GM23248 (cell line): Measurements from ENCODE around the gene B4GALT3. TPM values are rescaled to one million over a fixed set of nuclear protein-coding genes. Genes with fewer than 3 reads are reported as not detected.
A peak's percentile ranks its signal among the peaks of the same experiment; 100 is the strongest.

Source experiments
- DNase-seq: peaks from one replicate; pipeline ENCODE4 v3.0.0-alpha.2; 2015
- H2AFZ ChIP-seq: fragments of 200-600 bp; sonication (generic); 2 replicates; pipeline ENCODE4 v1.6.1; 2016; ENCODE audit warnings: antibody characterized with exemption
- H3F3A ChIP-seq: fragments of 200-600 bp; sonication (generic); 2 replicates; pipeline ENCODE4 v1.6.1; 2016; ENCODE audit warnings: mild to moderate bottlenecking, antibody characterized with exemption, mixed run types; ENCODE audit not compliant: insufficient read depth
- H3K27ac ChIP-seq: fragments of 200-600 bp; sonication (generic); 2 replicates; pipeline ENCODE4 v1.5.1; 2016; ENCODE audit warnings: mild to moderate bottlenecking
- H3K27me3 ChIP-seq: fragments of 200-600 bp; sonication (generic); replicated peaks from 2 replicates; pipeline ENCODE4 v1.6.1; 2016; ENCODE audit warnings: mild to moderate bottlenecking; ENCODE audit not compliant: insufficient read depth
- H3K36me3 ChIP-seq: fragments of 200-600 bp; sonication (generic); 2 replicates; pipeline ENCODE4 v1.6.1; 2016; ENCODE audit warnings: low read depth, mild to moderate bottlenecking
- H3K4me1 ChIP-seq: fragments of 200-600 bp; sonication (generic); 2 replicates; pipeline ENCODE4 v1.6.1; 2016; ENCODE audit warnings: mild to moderate bottlenecking; ENCODE audit not compliant: insufficient read depth
- H3K4me2 ChIP-seq: fragments of 200-600 bp; sonication (generic); one replicate; pipeline ENCODE4 v1.6.1; 2016; ENCODE audit warnings: mild to moderate bottlenecking; ENCODE audit not compliant: unreplicated experiment
- H3K4me3 ChIP-seq: fragments of 200-600 bp; sonication (generic); 2 replicates; pipeline ENCODE4 v1.5.1; 2016; ENCODE audit warnings: mild to moderate bottlenecking
- H3K79me2 ChIP-seq: fragments of 200-600 bp; sonication (generic); 2 replicates; pipeline ENCODE4 v1.6.1; 2016; ENCODE audit warnings: mild to moderate bottlenecking; ENCODE audit not compliant: insufficient read depth
- H3K9ac ChIP-seq: fragments of 200-600 bp; sonication (generic); 2 replicates; pipeline ENCODE4 v1.6.1; 2016; ENCODE audit warnings: mild to moderate bottlenecking
- H3K9me2 ChIP-seq: fragments of 200-600 bp; sonication (generic); 2 replicates; pipeline ENCODE4 v1.6.1; 2016; ENCODE audit warnings: mixed run types, mild to moderate bottlenecking, moderate library complexity; ENCODE audit not compliant: insufficient read depth
- H3K9me3 ChIP-seq: fragments of 200-600 bp; sonication (generic); one replicate; pipeline ENCODE4 v1.6.1; 2017; ENCODE audit warnings: low read depth
- H4K20me1 ChIP-seq: fragments of 200-600 bp; sonication (generic); 2 replicates; pipeline ENCODE4 v1.6.0; 2016; ENCODE audit not compliant: insufficient read depth
- EZH2 ChIP-seq: fragments of 200-600 bp; sonication (generic); IDR thresholded peaks from 2 replicates; pipeline ENCODE4 v1.6.1; 2018; ENCODE audit warnings: antibody characterized with exemption, mild to moderate bottlenecking; ENCODE audit not compliant: insufficient read depth, poor library complexity, severe bottlenecking
- EZH2phosphoT487 ChIP-seq: fragments of 200-600 bp; sonication (generic); IDR thresholded peaks from 2 replicates; pipeline ENCODE4 v1.6.1; 2018; ENCODE audit warnings: antibody characterized with exemption, moderate library complexity, mild to moderate bottlenecking, low read depth; ENCODE audit not compliant: insufficient read depth
- WGBS, 2 experiments: methylation state at CpG; one replicate each; pipeline ENCODE4 v1.1.6; 2015 to 2017; ENCODE audit warnings: low lambda C conversion rate in 2 of 2, low coverage in 1 of 2; ENCODE audit errors: missing lambda C conversion rate in 2 of 2; 5-methylcytosine and 5-hydroxymethylcytosine counted together
- in situ Hi-C: fragments of 300-500 bp; cut with MboI; formaldehyde crosslinking; loops from 2 replicates; pipeline ENCODE4 v1.15.0; 2020
- polyA plus RNA-seq: library from polyadenylated mRNA; unstranded; fragments of >200 nt; fragmentation: Nextera tagmentation; extraction: Ambion mirVana; gene quantifications from 2 replicates; pipeline ENCODE4 v1.2.1, GENCODE V29; 2016
- total RNA-seq: library from RNA; depleted of rRNA; stranded (reverse); fragments of >200 nt; shearing (Covaris generic); gene quantifications from 2 replicates; pipeline ENCODE4 v1.2.3, GENCODE V29; 2014

Gene B4GALT3
- total and polyA plus RNA-seq, 2 experiments from 2014 or later = 31.3 to 34.5 TPM

- DNase-seq = no peak
- no peaks in the 10 kb centered on the region for H3K9me3 ChIP-seq
- H3K27me3 ChIP-seq = no peaks in the 10 kb centered on the region
- H3K36me3 ChIP-seq = peaks cover 11% of the 10 kb centered on the region; the same call in 1 of the 2 replicates
- 78 to 80% methylated on average over 21 of the region's 21 CpGs for WGBS, 2 experiments
- no peak overlapping the region for H2AFZ ChIP-seq
- H3K9me2 ChIP-seq = no peaks in the 10 kb centered on the region
- H3K27ac ChIP-seq = no peak overlapping the region
- peaks cover 37% of the 10 kb centered on the region for H3K79me2 ChIP-seq
- no peak for TF ChIP-seq EZH2phosphoT487
- no peak for TF ChIP-seq EZH2
- H3K4me3 ChIP-seq = no peak overlapping the region
- H3K4me1 ChIP-seq = peaks cover 33% of the 10 kb centered on the region
- in situ Hi-C loops = no loop called here
- no peaks in the 10 kb centered on the region for H4K20me1 ChIP-seq
- no peak overlapping the region for H3K9ac ChIP-seq
- H3K4me2 ChIP-seq = no peak overlapping the region
- H3F3A ChIP-seq = peaks cover 40% of the 10 kb centered on the region
These were observed 16.4 kb upstream of the B4GALT3 start for GRCh38 chr1:161193561-161194235.

DNA sequence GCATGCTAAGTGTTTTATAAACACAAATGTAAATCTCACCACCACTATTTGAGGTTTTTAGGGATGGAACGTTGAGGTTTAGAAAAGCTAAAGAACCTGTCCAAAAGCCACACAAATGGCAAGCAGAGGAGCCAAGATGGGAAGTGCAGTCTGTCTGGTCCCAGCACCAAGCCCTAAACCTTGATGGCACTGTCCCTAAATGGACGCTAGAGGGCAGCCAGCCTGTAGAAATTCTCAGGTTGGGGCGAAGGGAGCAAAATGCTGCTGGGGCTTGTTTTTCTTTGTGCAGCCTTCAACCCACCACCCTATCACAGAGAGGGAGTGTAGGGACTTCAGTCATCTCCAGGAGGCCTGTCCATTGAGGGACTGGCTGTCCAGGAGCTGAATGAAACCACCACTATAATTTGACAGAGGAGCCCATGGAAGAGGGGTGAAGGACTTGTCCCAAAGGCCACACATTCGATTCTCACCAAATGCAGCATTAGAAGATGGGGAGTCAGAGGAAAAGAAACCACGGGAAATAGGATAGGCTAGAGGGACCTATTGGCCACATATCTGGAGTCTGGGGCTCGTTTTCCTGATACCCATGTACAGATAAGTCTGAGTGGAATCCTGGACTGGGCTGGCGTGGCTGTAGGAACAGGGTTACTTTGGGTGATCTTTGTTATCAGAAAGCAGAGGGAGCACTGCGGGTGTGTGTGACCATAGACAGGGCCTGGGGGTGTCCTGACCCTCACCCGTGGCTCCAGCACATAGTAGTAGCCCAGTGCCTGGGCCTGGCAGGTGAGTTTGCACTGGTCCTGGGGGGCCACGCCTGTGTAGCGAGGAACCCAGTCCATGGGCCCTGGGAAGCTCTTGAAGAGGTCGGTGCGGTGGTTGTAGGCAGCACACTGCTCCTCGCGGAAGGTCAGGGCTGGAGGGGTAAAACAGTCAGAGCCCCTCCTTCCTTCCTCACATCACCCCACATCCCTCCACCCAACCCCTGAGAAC is 15.5 kb upstream of the B4GALT3 start:
- WGBS, 2 experiments = 59 to 61% methylated on average over 15 of the region's 15 CpGs
- Histone ChIP-seq H3K9me3 (no peaks in the 10 kb centered on the region), H3K9me2 (no peaks in the 10 kb centered on the region), H3K4me3 (no peak overlapping the region), H3K36me3 (peaks cover 11% of the 10 kb centered on the region; the same call in 1 of the 2 replicates), H4K20me1 (no peaks in the 10 kb centered on the region), H3F3A (peaks cover 42% of the 10 kb centered on the region), H3K4me2 (no peak overlapping the region), H3K27ac (no peak overlapping the region; the same call in 1 of the 2 replicates), H3K79me2 (peaks cover 32% of the 10 kb centered on the region), H2AFZ (no peak overlapping the region), H3K9ac (no peak overlapping the region), H3K4me1 (peaks cover 36% of the 10 kb centered on the region), H3K27me3 (no peaks in the 10 kb centered on the region)
- peak; percentile 88 for DNase-seq
- TF ChIP-seq EZH2phosphoT487 (no peak), EZH2 (no peak)
- in situ Hi-C loops = no loop called here

DNA sequence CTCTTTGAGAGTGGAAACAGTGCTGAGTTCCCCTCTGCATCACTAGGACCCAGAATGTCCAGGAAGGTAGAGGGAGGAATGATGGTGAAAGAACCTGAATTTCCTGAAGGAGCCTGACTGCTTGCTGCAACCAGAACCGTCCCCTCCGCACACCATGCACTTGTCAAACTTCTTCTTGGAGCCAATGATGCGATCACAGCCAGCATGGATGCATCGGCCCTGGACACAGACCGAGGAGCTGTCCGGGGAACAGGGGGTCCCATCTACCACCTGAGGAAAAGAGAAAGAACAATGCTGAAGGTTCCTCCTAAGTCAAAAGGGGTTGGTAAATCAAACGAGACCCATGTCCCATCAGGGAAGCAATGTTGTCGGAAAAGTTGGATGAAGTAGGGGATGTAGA is 14.7 kb upstream of the B4GALT3 start:
- no peak for DNase-seq
- no peaks in the 10 kb centered on the region for H3K9me3 ChIP-seq
- no peaks in the 10 kb centered on the region for H3K9me2 ChIP-seq
- H3K9ac ChIP-seq = no peak overlapping the region
- peaks cover 27% of the 10 kb centered on the region for H3K79me2 ChIP-seq
- in situ Hi-C loops = no loop called here
- no peaks in the 10 kb centered on the region for H3K27me3 ChIP-seq
- 69 to 72% methylated on average over 8 of the region's 8 CpGs for WGBS, 2 experiments
- H4K20me1 ChIP-seq = no peaks in the 10 kb centered on the region
- H3K36me3 ChIP-seq = peaks cover 11% of the 10 kb centered on the region; the same call in 1 of the 2 replicates
- no peak overlapping the region for H3K4me3 ChIP-seq
- H3K4me2 ChIP-seq = no peak overlapping the region
- peaks cover 35% of the 10 kb centered on the region for H3F3A ChIP-seq
- H3K27ac ChIP-seq = no peak overlapping the region
- no peak overlapping the region for H2AFZ ChIP-seq
- TF ChIP-seq EZH2phosphoT487 (no peak), EZH2 (no peak)
- peaks cover 32% of the 10 kb centered on the region for H3K4me1 ChIP-seq

GRCh38 chr1:161190962-161191521 is 13.7 kb upstream of the B4GALT3 start:
- Histone ChIP-seq H3K9me3 (no peaks in the 10 kb centered on the region), H3K79me2 (peaks cover 17% of the 10 kb centered on the region), H4K20me1 (no peaks in the 10 kb centered on the region), H3F3A (peaks cover 29% of the 10 kb centered on the region), H3K4me3 (no peak overlapping the region), H3K4me1 (peaks cover 23% of the 10 kb centered on the region), H2AFZ (no peak overlapping the region), H3K9ac (no peak overlapping the region), H3K27me3 (no peaks in the 10 kb centered on the region), H3K4me2 (no peak overlapping the region), H3K27ac (peak overlapping the region; percentile 95), H3K36me3 (peaks cover 11% of the 10 kb centered on the region; the same call in 1 of the 2 replicates), H3K9me2 (no peaks in the 10 kb centered on the region)
- in situ Hi-C loops = no loop called here
- TF ChIP-seq EZH2 = no peak
- no peak for TF ChIP-seq EZH2phosphoT487
- DNase-seq = no peak
- 84 to 91% methylated on average over 22 of the region's 22 CpGs for WGBS, 2 experiments
